ENCODE results near the gene PFKP. TPM values are rescaled to one million over a fixed set of nuclear protein-coding genes. Genes with fewer than 3 reads are reported as not detected.
"Not testable (repeated sequence)": the region's sequence is repeated elsewhere in the genome, so short reads cannot be mapped to it uniquely, and the experiment has no call there.

PFKP gene
- total RNA-seq, 1 experiment from 2014 or later, result 140 TPM

DNA sequence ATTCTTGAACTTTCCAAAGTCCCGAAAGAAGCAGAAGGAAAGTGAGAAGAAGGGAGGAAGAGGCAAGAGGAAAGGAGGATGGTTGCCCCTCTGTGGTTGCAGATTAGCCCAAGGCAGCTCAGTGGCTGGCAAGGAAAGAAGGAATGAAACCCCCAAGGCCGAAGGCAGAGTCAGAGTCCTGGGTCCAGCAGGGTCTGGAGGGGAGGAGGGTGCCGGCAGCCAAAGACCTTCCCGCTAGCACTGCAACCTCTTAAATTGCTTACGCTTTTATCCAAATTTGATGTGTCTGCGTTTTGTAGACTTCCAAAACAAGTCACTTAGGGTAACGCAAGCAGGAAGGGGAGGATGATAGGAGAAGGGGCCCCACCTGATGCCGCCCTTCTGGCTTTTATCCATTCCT lies 7.4 kb upstream of the PFKP start:
- no peak overlapping the region for H3K4me2 ChIP-seq (ENCODE audit: low read length)
- intact Hi-C loops (cut with micrococcal nuclease), result no loop called here
- H3K9me3 ChIP-seq (ENCODE audit: low read length), result no peaks in the 10 kb centered on the region
- TF ChIP-seq EZH2 (IDR thresholded peaks at IDR 0.05; ENCODE audit: low read length, unreplicated experiment) (no peak), EZH2phosphoT487 (IDR thresholded peaks at IDR 0.05; ENCODE audit: borderline replicate concordance, low read length) (no peak)
- TF ChIP-seq, protein P1, sequence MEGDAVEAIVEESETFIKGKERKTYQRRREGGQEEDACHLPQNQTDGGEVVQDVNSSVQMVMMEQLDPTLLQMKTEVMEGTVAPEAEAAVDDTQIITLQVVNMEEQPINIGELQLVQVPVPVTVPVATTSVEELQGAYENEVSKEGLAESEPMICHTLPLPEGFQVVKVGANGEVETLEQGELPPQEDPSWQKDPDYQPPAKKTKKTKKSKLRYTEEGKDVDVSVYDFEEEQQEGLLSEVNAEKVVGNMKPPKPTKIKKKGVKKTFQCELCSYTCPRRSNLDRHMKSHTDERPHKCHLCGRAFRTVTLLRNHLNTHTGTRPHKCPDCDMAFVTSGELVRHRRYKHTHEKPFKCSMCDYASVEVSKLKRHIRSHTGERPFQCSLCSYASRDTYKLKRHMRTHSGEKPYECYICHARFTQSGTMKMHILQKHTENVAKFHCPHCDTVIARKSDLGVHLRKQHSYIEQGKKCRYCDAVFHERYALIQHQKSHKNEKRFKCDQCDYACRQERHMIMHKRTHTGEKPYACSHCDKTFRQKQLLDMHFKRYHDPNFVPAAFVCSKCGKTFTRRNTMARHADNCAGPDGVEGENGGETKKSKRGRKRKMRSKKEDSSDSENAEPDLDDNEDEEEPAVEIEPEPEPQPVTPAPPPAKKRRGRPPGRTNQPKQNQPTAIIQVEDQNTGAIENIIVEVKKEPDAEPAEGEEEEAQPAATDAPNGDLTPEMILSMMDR (conservative IDR thresholded peaks at IDR 0.05; ENCODE audit: low read depth, low read length), result no peak
- H3K36me3 ChIP-seq (ENCODE audit: low read depth, low read length), result no peaks in the 10 kb centered on the region
- no peaks in the 10 kb centered on the region for H3K9me2 ChIP-seq (replicated peaks; ENCODE audit: low read length)
- H3K27ac ChIP-seq (ENCODE audit: low read length), result no peak overlapping the region
- H3K4me3 ChIP-seq (ENCODE audit: low read length), result no peak overlapping the region
- no peak overlapping the region for H3K9ac ChIP-seq (ENCODE audit: low read length)
- ATAC-seq (no peak), DNase-seq (no peak)
- ChIA-PET POLR2A (ENCODE audit: unreplicated experiment) (no interaction called here), CTCF (no interaction called here)
- no peaks in the 10 kb centered on the region for H3K79me2 ChIP-seq (ENCODE audit: low read length)
- no peaks in the 10 kb centered on the region for H3K4me1 ChIP-seq (ENCODE audit: insufficient read depth, low read length)
- no peaks in the 10 kb centered on the region for H4K20me1 ChIP-seq (ENCODE audit: low read length)
- H3F3A ChIP-seq (ENCODE audit: low read length, unreplicated experiment), result no peaks in the 10 kb centered on the region
- no TSS peak for BruUV-seq (replicated peaks)
- no peak overlapping the region for H2AFZ ChIP-seq (ENCODE audit: low read length)
- H3K27me3 ChIP-seq (ENCODE audit: low read length), result no peaks in the 10 kb centered on the region

DNA sequence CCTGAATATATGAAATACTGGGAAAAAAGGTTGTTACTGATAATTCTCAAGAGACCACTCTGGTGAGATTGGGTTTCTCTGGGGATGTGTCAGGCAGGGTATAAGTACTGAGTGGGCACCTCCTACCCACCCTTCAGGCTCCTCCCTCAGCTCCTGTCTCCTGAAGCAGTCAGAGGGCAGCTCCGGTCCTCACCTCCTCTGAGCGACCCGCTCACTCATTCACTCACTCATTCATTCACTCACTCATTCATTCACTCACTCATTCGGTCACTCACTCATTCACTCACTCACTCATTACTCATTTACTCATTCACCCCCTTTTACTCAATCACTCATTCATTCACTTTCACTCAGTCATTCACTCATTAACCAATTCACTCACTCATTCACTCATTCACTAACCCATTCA lies 6.9 kb upstream of the PFKP start:
- Histone ChIP-seq H3K4me3 (ENCODE audit: low read length) (no peak overlapping the region), H3K9me3 (ENCODE audit: low read length) (no peaks in the 10 kb centered on the region), H4K20me1 (ENCODE audit: low read length) (no peaks in the 10 kb centered on the region), H3K27ac (ENCODE audit: low read length) (no peak overlapping the region), H2AFZ (ENCODE audit: low read length) (no peak overlapping the region), H3K4me1 (ENCODE audit: insufficient read depth, low read length) (no peaks in the 10 kb centered on the region), H3K9ac (ENCODE audit: low read length) (no peak overlapping the region), H3K36me3 (ENCODE audit: low read depth, low read length) (no peaks in the 10 kb centered on the region), H3K79me2 (ENCODE audit: low read length) (no peaks in the 10 kb centered on the region), H3K4me2 (ENCODE audit: low read length) (no peak overlapping the region), H3K9me2 (replicated peaks; ENCODE audit: low read length) (no peaks in the 10 kb centered on the region), H3F3A (ENCODE audit: low read length, unreplicated experiment) (no peaks in the 10 kb centered on the region), H3K27me3 (ENCODE audit: low read length) (no peaks in the 10 kb centered on the region)
- BruUV-seq (replicated peaks), result no TSS peak
- ATAC-seq (no peak), DNase-seq (no peak)
- ChIA-PET POLR2A (ENCODE audit: unreplicated experiment) (no interaction called here), CTCF (no interaction called here)
- intact Hi-C loops (cut with micrococcal nuclease), result no loop called here
- TF ChIP-seq EZH2 (IDR thresholded peaks at IDR 0.05; ENCODE audit: low read length, unreplicated experiment) (no peak), EZH2phosphoT487 (IDR thresholded peaks at IDR 0.05; ENCODE audit: borderline replicate concordance, low read length) (no peak)
- TF ChIP-seq, protein P1 (conservative IDR thresholded peaks at IDR 0.05; ENCODE audit: low read depth, low read length), result no peak

DNA sequence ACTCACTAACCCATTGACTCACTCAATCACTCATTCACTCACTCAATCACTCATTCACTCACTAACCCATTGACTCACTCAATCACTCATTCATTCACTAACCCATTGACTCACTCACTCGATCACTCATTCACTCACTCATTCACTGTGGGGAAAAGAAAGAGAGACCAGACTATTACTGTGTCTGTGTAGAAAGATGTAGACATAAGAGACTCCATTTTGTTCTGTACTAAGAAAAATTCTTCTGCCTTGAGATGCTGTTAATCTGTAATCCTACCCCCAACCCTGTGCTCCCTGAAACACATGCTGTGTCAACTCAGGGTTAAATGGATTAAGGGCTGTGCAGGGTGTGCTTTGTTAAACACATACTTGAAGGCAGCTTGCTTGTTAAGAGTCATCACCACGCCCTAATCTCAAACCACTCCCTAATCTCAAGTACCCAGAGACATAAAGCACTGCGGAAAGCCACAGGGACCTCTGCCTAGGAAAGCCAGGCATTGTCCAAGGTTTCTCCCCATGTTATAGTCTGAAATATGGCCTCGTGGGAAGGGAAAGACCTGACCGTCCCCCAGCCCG lies 5.9 kb upstream of the PFKP start:
- H3K9ac ChIP-seq (ENCODE audit: low read length); H2AFZ ChIP-seq (ENCODE audit: low read length); H3K36me3 ChIP-seq (ENCODE audit: low read depth, low read length); H3K27me3 ChIP-seq (ENCODE audit: low read length); H3K9me3 ChIP-seq (ENCODE audit: low read length); H3K27ac ChIP-seq (ENCODE audit: low read length); H3K79me2 ChIP-seq (ENCODE audit: low read length); H3K4me1 ChIP-seq (ENCODE audit: insufficient read depth, low read length); H3K4me3 ChIP-seq (ENCODE audit: low read length); H3K9me2 ChIP-seq (replicated peaks; ENCODE audit: low read length); H3F3A ChIP-seq (ENCODE audit: low read length, unreplicated experiment); BruUV-seq (replicated peaks); intact Hi-C loops (cut with micrococcal nuclease); DNase-seq; H4K20me1 ChIP-seq (ENCODE audit: low read length); CTCF ChIA-PET; H3K4me2 ChIP-seq (ENCODE audit: low read length); ATAC-seq: not testable (repeated sequence)
- POLR2A ChIA-PET (ENCODE audit: unreplicated experiment), result interaction anchor here (0.6 kb wide), 1 partner anchor 75 kb away, joined by 3 read pairs; no protein-coding TSS in a partner anchor
